HG03520 (cell line): ENCODE measurements around the gene RBPJ.
"Not testable (repeated sequence)": the region's sequence is repeated elsewhere in the genome, so short reads cannot be mapped to it uniquely, and the experiment has no call there.

Source experiments
- ATAC-seq: cut with Tn5 transposase; IDR thresholded peaks from one replicate; pipeline ENCODE4 v1.9.1; 2021; ENCODE audit warnings: mild to moderate bottlenecking, moderate library complexity; ENCODE audit not compliant: unreplicated experiment

The RBPJ gene

DNA sequence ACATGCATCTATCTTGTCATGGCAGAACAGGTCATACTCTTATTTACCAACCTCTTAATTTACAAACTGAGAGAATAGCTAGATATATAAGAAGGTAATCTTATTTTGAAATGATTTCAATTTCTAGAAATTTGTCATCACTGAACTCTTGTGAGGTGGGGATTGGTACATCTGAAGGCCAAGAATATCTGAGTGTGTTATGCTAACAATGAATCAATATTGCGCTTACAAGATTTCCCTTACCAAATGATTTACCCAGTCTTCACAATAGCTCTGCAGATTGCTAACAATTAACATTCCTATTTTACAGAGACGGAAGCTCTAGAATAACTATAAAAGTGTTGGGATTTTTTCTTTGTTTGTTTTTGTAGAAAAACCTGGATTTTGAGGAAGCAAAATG, 48.3 kb downstream of the RBPJ start:
- no peak for ATAC-seq

DNA sequence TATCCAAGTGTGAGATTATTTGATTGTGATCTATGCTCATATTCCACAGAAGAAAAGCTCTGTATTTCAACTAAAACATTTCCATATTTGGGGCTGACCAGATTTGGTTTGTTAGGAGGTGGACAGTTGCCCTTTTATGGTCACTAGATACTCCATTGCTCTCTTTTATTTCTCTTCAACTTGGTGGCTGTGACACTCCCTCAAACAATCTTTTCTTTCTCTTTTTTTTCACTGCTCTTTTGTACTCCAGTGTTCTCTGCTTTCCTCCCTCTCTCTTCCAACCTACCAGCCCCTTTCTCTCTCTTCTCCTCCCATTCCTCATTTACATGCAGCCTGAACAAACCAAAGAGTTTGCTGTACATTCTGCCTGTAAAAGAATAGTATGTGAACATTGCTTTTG, 48.8 kb downstream of the RBPJ start:
- ATAC-seq: no peak

DNA sequence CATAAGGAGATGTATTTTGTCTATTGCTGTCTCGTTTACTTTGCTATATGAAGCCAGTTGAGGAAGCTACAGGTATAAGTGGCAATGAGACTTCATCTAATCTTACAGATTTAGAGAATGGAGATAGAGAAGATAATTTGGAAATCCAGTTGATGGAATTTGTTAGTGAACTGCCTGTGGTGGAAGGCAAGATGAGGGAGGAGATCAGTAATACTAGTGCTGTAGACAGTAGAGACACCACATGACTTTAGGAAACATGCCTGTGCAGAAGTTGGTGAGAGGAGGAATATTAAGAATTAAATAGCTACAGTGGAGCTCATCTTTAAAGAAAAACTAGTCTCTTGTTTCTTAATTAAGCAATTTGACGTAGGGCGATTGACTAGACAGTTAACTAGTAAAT, 51.3 kb downstream of the RBPJ start:
- peak; percentile 11 for ATAC-seq

DNA sequence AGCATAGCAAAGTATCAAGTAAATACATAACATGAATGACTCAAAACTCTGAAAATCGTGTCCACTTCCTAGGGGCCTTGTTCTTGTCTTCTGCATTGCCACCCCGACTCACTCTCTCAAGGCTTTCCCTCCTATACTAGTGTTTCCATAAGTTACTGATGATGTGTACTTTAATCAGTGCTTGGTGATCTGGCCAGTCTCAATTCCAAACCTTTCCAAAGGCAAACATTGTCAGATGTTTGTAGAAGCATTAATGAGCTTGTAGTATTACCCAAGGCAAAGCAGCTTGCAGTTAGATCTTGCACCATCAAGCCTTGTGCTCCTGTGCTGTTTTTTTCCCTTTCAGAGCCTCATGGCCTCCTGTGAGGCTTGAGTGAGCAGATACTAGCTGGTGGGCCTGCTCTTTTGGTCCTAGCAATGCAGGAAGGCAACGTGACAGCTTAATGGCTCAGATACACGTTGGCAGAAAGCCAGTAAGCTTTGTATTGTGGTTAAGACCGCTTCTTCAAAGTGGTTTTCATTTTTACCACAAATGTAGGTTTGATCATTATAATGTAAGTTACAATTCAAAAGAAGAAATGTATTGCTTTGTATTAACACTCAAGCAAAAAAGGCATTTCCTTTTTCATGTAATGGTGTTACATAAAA, 51.8 kb downstream of the RBPJ start:
- peak; percentile 83 for ATAC-seq

DNA sequence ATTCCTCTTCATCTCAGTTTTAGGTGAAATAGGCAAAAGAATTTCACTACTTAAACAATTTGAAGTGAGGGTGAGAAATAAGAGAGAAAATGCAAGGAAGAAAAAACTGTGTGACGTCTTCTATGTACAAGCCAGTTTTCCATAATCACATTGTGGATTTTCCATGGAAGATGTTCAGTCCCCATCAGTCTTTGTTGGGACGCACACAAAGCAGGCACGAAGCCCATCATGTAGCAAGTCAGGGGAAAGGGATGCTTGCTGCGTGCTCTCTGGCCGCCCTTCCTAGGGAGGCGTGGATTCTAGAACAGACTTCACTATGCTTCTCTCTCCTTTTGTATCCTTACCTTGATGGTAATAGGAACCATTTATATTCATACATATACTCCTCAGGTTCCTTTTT, 54.7 kb downstream of the RBPJ start:
- ATAC-seq: no peak

DNA sequence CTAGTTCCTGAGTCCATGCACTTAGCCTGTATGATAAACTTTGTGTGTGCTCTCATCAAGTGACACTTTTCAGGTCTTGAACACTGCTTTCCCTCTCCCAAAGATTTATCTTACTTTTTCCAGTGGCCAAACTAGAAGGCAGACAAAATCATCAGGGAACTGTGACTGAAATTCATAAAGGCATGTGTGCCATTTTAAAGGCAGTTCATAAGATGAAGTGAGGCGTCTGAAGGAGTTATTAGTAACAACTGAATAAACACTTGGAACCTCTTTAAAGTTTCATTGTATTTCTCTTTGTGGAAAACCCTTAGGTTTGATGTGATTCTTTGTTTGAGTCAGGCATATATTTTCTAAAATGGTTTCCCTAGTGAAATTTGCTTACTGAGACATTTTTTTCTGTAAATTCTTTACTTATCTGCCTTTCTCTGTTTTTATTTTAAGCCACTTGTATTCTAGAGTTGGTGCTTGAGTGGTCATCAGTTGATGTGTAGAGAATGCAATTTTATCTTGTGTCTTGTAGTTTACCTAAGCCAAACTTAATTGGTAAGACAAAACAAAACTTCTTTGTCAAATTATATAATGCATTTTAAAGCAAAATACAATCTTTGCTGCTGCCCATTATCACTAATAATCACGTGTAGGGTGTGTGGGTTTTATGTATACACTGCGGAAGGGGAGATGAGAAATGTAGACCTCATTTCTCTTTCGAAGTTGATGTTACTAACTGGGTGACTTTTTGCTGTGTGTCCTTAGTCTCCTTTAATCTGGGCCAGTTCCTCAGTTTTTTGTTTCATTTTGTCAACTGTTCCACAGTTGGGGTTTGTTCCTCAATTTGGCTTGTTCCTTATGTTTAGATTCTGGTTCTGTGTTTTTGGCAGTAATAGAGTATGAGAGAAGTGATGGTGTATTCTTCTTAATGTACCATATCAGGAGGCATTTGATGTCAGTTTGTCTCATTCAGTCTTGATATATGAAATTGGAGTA, 56.8 kb downstream of the RBPJ start:
- ATAC-seq: no peak

DNA sequence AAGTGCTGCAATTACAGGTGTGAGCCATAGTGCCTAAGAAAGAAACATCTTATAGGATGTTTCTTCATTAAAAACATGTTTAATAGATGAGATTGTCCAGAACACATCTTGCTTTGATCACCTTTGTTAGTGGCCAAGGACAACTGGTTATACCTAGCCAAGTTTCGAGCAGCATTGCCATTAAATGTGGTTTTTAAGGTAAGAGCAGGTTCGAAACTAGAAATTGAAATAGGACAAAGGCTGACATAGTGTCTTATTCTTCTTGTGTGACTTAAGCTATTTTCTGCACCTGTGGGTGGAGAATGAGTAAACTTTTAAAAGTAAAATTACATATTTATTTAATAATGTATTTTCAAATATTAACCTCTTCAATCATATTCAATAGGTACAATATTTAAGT, 59.0 kb downstream of the RBPJ start:
- ATAC-seq: no peak

DNA sequence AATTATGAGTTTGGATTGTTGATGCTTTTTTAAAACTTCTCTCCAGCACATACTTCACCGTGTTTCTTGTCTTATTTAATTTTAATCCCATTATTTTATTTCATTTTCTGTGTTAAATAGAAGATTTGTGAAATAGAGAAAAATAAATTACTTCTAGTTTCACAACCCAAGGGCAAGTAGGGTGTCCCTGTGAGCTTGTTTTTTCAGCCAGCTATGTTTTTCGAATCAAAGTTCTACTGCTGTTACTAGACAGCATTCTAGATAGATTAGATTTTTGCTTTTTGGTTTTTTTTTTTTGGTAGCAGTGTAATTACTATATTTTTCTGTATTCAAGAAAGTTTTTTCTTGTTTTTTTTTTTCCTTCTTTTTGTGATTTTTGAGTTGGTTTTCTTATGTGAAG, 59.9 kb downstream of the RBPJ start:
- no peak for ATAC-seq

DNA sequence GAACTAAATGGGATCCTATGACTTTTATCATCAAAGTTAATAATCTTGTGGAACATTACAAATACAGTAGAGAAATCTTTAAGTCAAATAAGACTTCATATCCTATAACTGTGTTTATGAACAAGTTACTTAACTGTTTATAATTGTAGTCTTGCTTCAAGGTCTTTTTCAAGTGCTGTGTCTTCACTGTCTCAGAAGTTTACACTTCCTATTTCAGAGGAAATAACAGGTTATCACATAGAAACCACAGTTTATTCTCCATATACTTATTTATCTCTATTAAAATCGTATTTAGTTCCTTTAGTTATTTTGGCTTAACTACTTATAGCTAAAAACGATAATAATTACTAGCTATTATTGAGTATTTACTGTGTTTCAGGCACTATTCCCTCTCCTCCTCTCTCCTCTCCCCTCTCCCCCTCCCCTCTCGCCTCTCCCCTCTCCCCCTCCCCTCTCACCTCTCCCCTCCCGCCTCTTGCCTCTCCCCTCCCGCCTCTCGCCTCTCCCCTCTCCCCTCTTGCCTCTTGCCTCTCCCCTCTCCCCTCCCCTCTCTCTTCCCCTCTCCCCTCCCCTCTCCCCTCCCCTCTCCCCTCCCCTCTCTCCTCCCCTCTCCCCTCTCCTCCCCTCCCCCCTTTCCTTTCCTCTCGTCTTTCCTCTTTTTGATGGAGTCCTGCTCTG, 63.7 kb downstream of the RBPJ start:
- ATAC-seq: no peak

DNA sequence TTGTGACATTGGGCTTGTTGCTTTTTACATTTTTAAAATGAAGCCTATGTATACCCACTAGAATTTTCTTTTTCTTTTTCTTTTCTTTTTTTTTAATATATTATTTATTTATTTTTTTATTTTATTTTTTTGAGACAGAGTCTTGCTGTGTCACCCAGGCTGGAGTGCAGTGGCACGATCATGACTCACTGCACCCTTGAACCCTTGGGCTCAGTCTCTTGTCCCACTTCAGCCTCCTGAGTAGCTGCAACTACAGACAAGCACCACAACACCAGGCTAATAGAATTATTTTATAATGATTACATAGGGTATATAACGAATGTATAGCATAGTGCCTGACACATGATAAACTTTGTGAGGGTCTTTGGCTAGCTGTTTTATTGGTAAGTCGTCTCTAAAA, 64.9 kb downstream of the RBPJ start:
- no peak for ATAC-seq

DNA sequence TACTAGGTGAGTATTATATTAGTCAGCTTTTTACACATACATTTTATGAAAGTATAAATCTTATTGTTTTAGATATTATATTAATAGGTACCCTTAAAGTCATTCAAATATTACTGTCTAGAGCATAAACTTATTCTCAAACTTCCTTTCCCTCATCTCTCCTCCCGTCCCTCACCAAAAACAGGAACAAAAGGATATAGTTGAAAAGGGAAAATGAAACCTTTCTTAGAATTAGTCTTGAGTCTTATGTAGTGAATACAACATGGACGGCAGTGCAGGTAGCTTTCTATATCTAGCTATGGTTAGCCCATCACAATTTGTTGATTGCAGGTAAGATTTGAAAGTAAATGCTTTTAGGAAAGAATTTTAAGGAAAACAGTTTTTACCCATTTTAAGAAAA, 65.6 kb downstream of the RBPJ start:
- ATAC-seq: no peak

DNA sequence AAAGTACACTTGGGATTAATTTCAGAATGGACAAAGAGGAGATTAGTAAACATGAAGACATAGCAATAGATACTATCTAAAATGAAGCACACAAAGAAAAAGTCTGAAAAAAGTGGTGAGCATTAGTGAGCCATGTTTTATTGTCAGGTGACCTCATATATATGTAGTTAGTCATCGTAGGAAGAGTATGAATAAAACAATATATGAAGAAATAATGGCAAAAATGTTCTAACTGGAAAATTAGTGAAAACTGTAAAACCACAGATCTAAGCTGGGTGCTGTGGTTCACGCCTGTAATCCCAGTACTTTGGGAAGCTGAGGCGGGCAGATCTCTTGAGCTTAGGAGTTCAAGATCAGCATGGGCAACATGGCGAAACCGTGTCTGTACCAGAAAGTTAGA, 67.9 kb downstream of the RBPJ start:
- ATAC-seq: no peak

DNA sequence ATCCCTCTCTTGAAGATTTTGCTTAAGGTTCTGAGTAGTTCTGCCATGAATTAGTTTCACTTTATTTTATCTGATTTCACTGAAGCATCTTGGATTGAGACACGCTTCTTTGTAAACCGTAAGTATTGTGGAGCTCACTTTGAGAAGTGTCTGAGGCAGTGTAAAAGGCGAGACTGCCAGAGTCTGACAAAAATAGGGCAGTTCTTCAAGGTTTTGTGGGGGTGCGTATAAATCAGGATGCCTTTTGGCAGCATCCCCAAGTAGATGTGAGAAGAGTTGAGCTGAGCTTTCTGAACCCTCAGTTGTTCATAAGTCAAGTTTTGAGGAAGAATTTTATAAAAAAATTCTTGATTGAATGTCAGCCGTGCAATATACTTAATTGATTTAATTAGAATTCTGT, 76.3 kb downstream of the RBPJ start:
- ATAC-seq: no peak

DNA sequence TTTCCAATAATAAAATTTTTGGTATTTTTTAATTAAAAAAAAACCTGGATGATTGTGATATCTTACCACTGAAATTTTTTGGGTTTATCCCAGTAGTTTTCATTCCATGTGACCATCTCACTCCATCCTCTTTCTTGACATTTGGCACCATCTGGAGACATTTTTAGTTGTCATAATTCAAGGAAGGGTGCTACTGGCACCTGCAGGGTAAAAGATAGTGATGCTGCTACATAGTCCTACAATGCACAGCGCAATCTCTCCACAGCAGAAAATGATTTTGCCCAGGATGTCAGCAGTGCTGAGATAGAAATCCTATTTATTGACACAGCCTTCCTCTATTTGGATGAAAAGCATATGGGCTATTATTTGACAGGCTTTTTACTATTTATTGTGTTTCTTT, 79.3 kb downstream of the RBPJ start:
- ATAC-seq: no peak

DNA sequence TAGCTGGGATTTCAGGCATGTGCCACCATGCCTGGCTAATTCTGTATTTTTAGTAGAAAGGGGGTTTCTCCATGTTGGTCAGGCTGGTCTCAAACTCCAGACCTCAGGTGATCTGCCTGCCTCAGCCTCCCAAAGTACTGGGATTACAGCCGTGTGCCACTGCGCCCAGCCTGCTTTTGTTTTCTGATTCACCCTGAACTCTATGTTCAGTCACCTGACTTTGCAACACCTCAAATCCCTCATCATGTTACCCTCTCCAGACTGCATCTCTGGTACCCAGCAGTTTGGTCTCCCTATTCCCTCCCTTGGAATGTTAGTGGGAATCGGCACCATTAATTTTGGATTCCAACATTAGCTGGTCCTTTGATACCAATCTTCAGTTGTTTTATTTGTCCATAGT, 81.2 kb downstream of the RBPJ start:
- not testable (repeated sequence) for ATAC-seq

DNA sequence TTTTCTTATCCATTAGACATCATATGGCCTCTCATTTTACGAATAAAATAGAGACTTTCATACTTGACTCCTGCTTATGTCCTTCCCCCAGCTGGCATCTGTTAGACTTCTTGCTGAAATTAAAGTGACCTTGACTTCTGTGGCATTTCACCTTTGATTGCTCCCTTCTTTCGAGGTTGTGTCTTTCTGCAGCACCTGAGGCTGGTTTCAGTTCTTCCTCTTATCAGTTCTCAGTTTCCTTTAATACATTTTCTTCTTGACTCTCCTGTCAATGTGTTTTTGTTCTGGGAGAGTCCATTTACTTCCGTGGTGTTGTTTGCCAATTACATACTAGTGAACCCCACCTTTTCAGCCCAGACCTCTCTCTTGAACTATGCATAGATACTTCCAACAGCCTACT, 81.6 kb downstream of the RBPJ start:
- peak; percentile 55 for ATAC-seq

DNA sequence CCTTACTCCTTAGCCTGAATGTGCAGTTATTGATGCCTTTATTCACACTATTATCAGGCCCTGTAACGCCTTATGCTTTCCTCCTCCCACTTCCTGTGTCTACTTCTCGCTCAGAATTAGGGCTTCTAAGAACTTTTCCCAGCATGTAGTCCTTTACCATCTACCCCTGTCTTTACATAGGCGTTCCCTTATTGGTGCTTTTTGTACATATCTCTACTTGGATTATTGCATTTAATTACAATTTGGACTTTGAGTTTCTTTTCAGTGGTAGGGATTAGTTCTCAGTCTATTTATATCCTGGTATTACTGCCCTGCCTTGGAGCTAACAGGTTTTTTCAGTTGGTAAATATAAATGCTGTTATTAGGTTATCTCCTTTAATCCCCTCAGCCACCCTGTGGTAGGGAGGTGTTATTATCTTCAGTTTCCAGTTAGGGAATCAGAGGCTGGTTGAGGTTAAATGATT, 84.0 kb downstream of the RBPJ start:
- no peak for ATAC-seq

DNA sequence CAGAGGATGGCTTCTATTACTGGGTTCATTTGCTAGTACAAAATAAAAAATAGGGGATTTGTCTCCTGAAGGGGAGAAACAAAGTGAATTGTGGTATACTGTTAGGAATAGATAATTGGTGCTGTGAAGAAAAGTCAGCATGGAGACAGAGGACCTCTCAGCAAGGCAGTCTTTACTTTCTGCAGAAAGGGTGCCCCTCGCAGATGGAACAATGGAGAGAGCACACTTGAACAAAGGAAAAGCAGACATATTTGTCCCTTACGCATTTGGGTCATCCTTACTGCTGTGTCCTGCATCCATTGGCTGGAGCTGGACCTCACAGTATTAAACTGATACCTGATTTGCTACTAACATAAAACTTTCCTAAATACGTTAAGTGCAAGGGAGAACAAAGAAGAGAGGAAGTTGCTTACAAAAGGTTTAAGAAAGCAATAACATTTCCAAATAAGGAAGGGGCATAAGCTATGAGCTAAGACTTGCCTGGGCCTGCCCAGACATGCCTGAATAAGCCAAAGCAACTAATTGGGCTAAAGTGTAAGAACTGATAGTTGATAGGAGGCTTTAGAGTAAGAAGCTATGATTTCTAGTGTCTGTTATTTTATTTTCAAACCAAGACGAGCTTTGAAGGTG, 85.6 kb downstream of the RBPJ start:
- ATAC-seq: no peak

DNA sequence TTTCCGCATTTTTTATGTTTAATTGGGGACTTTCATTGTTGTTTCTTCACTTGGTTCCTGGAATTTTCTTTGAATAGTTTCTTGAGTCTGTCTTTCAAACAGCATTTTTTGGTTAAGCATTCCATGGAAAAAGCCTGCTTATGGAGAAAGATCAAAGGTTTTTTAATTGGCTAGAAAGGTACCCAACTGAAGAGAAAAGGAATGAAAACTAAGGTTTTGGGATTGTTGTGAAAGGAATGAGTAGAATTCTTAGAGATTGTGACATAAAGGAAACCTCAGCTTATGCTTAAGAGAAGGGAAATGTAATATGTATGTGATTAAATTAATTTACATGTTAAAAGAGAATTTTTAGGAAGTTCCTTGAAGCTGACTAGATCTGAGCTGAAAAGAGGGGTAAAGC, 86.7 kb downstream of the RBPJ start:
- no peak for ATAC-seq

DNA sequence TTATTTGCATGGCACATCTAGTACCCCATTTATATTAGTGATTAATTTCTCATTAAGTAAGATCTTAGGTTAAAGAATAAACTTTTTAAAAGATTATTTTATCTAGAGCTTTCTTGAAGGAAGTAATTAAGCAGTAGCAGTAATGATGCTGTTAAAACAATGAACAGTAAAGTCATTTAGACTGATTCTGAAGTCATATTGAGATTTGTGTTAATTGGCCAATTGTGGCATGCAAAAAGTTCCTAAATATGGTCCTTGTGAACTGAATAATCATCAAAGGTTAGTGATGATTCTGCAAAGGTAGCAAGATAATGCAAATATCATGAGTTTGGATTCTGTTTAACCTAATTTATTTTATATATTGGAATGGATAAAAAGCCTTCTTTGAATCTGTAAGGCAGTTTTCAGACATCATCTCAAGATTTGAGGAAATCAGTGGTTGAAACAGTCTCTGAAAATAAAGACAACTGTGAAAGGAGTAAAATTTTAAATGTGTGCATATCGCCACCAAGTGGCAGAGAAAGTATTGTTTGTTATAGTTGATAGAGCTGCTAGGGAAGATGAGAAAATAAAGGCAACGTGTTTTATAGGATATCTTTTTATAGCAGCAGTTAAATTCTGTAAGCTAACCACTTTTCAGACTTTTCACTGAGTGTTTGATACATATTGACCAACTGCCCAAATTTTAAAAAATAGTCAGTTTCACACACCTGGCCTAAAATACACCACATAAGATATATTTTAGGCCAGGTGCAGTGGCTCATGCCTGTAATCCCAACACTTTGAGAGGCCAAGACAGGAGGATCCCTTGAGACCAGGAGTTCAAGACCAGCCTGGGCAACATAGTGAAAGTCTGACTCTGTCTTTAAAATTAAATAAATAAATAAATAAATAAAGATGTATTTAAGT, 89.8 kb downstream of the RBPJ start:
- no peak for ATAC-seq
